ENCODE data around the gene HSPB2.
A peak's percentile ranks its signal among the peaks of the same experiment; 100 is the strongest.
"Not testable (repeated sequence)": the region's sequence is repeated elsewhere in the genome, so short reads cannot be mapped to it uniquely, and the experiment has no call there.

HSPB2 gene

DNA sequence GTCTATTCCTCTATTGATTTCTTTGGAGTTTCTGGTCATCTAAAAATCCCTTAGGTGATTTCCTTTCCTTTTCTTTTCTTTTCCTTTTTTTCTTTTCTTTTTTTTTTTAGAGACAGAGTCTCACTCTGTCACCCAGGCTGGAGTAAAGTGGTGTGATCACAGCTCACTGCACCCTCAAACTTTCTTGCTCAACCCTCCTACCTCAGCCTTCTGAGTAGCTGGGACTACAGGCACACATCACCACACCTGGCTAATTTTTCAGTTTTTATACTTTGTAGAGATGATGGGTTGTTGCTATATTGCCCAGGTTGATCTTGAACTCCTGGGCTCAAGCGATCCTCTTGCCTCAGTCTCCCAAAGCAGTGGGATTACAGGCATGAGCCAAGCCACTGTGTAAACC lies 4.2 kb downstream of the HSPB2 start:
- no peak for DNase-seq

DNA sequence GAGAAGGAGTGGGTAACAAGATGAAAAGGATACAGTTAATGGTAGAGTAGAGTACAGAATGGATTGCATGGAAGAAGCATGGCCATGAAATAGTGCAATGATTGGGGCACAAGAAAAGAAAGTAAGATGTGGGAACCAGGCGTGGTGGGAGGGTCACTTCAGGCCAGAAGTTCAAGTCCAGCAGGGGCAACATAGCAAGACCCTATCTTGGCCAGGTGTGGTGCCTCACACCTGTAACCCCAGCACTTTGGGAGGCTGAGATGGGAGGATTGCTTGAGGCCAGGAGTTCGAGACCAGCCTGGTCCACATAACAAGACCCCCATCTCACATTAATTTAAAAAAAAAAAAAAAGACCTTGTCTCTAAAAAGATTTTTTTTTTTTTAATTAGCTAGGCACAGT lies 4.8 kb downstream of the HSPB2 start:
- DNase-seq: no peak

DNA sequence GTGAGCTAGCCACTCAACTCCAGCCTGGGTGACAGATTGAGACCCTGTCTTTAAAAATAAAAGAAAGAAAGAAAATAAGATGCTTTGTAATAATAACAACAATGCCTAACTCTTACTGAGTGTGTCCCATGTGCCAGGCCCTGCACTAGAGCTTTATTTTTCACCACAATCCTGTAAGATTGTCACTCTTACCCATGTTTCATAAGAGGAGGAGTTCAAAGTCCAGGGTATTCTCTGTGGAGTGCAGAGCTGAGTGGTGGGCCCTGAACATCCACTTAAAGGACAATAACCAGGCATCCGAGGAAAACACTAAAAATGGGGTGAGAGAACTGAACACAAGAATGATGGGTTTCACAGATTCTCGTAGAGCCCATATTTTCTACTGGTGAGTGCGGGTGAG lies 5.3 kb downstream of the HSPB2 start:
- no peak for DNase-seq

DNA sequence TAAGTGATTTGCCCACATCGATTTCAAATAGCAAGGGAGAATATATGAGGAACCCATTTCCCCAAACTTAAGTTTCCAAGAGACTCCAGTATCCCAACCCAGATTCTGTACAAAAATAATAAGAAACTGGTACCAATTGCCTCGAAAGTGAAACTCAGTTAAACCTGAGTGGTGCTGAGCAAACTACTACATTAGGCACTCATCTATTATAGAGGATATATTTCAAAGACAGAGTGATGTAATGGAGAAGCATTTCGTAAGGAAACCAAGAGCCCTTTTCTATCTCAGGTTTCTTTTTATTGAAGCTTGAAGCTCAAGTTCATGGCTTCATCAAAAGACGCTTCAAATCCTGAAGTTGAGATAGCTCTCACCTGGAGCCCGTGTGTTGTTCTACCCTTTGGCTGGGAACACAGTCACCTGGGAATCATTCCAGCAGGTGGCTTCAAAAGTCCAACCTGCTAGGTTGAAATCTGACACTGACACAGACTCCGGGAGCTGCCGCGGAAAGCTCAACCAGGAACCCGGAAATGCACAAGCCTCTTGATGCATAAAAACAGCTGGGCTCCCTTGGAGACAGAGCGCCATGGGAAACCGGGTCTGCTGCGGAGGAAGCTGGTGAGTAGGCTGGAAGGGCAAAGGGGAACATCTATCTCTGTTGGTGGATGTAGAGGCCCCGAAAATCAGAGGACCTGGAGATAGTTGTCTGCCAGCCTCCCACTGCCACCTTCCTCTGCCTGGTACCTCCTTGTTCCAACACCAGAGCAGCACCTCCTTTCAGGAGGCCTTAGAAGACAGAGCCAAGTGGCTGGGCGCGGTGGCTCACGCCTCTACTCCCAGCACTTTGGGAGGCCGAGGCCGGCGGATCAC lies 6.1 kb downstream of the HSPB2 start, which contains the start of gene C11orf52:
Gene C11orf52, plus strand, starts transcription at position 524 of the 867 bp plus-strand sequence. Its CDS starts 60 bp downstream, at position 584.
- DNase-seq: no peak

DNA sequence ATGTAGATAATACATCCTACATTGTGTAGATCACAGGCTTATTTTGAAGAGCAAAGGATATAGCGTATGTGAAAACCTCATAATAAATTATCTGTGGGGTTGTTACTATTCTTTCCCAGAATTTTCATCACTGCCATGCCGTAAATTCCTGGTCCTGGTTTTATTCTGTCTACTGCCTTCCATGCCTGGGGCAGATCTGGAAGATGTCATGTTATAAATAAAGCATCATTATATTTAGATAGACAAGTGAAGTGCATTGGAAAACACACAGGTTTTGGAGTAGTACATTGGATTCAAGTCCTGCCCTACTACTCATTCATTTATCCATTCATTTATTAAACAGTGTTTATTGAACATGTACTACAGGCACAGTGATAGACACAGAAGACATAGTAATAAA lies 8.4 kb downstream of the HSPB2 start:
- no peak for DNase-seq

DNA sequence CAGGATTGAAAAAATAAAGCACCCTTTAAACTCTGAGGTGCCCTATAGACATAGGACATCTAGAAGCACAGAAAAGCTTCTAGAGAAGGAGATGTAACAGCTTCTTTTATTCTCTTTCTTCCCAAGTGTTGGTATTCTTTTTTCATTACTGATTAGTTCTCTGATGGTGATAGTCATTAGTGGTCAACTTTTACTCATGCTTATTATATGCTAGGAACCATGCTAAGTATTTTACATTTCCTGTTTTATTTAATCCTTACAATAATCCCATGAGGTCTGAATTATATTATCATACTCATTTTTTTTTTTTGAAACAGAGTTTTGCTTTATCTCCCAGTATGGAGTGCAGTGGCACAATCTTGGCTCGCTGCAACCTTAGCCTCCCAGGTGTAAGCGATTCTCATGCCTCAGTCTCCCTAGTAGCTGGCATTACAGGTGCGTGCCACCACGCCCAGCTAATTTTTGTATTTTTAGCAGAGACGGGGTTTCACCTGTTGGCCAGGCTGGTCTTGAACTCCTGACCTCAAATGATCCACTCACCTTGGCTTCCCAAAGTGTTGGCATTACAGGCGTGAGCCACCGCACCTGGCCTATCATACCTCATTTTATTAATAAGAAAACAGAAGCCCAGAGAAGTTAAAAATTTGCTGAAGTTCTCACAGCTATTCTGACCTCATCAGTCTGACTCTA lies 9.2 kb downstream of the HSPB2 start:
- DNase-seq: no peak

DNA sequence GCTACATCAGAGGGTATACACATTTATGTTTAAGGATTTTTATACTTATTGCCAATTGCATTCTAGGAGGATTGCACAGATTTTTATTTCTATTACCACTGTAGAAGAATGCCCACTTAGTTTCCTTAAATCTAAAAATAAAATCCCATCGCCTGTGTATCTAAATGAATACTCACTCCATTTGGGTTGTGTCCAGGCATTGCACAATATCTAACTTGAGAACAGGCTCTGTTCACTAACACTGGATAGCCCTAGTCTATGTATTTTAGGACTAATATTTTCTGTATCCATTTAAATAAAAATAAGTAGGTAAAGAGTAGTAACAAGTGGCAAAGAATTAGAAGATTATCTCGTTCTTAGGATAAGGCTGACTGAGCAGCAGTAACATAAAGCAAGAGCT lies 10.3 kb downstream of the HSPB2 start:
- no peak for DNase-seq

DNA sequence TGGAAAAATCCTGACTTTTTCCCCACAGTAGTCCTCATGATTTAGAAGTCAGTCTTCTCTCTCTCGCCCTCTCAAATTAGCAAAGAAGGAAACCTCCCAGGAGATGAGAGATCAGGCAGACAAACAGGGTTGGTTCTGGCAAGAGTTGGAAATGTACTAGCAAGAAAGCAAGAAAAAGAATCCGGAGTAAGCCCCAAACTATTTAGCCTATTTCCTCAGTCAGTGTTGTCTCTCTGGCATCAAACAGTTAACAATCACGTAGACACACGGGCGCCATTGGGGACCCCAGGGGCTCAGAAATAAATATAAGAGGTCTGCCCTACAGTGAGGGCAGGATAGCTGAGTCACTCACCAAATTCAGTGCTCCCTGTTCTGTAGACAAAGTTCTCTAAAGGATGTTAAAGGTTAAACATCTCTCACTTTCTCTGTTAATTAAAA lies 10.8 kb downstream of the HSPB2 start:
- no peak for DNase-seq

DNA sequence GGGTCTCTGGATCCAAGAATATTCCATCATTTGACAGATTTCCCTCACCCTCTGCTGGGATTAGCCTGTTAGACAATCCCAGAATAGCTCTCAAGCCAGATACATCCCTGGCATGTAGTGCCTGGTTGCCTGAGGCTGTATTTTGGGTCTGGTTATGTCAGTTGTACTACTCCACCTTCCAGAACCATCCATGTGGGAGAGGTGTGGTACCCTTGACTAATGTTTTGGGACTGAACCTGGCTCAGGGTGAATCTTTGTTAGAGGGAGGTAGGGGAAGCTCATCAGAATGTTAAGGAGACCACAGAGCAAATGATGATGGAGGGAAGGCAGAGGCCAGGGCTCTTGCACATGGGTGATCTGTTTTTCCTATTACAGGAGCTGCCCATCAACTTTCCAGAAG lies 11.4 kb downstream of the HSPB2 start:
- DNase-seq: no peak

DNA sequence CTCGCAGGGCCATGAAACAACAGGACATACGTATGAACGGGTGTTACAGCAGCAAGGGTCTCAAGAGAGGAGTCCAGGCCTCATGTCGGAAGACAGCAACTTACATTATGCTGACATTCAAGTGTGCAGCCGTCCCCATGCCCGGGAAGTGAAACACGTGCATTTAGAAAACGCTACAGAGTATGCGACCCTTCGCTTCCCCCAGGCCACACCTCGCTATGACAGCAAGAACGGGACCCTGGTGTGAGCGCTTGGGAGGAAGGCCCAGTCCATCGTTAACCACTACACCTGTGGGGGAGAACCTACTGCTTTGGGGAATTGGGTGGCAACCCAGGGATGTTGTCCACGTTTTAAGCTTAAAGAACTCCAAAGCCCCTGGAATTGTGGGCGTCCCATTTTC lies 13.4 kb downstream of the HSPB2 start:
- DNase-seq: no peak

DNA sequence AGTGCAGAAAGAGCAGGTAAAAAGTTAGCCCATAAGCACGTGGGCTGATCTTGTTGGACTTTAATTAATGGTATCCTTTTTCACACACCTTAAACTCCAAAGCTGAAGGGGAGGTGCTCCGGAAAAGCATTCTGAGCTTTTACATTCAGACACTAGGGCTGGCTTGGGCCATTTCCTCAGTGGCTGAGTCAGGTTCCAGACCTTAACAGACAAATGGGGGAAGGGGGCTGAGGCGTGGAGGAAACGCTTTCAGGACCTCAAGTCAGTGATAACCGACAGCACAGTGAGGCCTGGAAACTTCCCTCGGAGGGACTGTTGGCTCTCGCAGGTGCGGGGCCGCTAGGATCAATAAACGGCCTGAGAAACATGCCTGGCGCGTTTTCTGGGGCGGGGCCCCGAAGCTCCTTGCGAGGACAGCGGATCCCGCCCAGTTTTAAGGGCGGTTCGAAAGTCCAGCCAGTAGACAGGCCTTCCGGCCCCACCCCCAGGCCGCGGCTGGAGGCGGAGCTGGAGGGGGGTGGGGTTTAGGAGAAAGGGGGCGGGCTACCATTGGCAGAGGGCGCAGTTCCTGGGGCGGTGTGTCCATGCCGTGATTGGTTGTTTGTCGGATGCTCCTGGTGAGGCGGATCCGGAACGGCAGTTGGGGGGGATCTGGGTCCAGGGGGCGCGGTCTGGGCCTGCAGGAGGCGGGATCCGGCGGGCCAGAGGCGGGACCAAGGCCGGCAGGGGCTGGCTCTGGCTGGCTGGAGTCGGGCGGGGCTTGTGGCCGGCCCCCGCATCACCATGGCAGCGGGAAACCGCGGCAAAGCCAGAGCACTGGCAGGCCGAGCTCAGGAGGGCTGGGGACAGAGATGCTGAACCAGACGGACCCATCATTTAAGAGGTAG lies 14.2 kb downstream of the HSPB2 start:
- peak; percentile 95 for DNase-seq

DNA sequence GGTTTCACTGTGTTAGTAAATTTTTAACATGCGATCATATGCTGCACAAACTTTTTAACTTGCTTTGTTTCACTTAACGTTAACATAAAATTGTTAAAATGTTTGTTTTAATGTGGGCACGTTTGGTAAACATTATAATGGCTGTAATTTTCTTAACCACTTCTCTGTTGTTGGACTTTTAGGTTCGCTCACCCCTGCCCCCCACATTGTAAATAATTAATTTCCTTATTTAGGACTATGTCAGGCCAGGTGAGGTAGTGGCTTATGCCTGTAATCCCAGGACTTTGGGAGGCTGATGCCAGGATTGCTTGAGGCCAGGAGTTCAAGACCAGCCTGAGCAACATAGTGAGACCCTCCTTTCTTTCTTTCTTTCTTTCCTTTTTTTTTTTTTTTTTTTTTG lies 17.9 kb downstream of the HSPB2 start:
- no peak for DNase-seq

DNA sequence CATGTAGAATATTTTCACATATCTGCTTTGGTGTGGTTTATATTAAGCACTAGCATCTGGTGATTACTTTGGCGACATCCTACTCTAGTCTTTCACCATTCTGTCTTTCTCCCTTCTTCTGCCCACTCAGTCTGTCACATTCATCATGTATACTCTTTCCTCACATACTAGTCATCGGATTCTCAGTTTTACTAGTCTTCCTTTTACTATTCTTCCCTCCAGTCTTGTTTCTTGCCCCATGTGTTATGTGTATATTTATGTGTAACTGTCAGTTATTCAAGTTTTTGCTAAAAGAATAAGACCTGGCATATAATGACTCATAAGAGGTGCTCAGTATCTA lies 20.0 kb downstream of the HSPB2 start:
- no peak for DNase-seq

DNA sequence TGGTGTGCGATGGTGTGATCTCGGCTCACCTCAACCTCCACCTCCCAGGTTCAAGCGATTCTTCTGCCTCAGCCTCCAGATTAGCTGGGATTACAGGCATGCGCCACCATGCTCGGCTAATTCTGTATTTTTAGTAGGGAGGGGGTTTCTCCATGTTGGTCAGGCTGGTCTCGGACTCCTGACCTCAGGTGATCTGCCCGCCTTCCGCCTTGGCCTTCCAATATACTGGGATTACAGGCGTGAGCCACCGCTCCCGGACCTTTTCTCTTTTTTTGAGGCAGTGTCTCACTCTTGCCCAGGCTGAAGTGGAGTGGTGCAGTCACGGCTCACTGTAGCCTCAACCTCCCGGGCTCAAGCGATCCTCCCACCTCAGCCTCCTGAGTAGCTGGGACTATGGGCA lies 20.6 kb downstream of the HSPB2 start:
- not testable (repeated sequence) for DNase-seq

DNA sequence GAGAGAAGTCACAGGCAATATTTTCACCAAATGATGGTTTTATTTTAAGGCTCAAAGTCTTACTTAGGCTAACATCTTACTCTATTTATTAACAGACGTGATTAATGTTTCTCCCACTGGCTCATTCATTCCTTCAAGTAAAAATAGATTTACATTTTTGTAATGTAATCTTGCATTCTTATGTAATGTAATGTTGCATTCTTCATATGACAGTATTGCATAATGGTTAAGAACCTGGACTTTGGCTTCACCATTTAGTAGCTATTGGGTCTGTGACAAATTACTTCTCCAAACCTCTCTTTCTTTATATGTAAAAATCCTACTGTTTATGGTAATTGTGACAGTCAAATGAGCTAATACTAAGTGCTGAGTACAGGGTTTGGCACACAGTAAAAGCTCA lies 21.3 kb downstream of the HSPB2 start:
- no peak for DNase-seq

DNA sequence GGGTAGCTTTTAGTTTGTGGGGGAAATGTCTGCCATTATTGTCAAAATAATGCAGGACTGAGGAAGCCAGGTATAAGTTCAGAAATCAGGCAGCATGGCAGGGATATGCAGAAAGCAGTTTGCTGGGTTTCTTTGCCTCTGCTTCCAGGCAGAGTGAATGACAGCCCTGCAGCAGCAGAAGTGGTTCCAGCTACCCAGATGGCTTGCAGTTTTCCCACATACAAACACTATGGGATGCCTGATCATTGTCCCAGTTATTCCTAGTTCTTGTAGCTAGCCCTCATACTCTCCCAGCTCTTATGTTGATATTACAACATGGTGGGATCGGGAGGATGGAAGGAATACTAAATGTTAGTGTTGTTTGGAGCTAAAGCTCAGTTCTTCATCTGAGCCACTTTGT lies 21.8 kb downstream of the HSPB2 start:
- no peak for DNase-seq

DNA sequence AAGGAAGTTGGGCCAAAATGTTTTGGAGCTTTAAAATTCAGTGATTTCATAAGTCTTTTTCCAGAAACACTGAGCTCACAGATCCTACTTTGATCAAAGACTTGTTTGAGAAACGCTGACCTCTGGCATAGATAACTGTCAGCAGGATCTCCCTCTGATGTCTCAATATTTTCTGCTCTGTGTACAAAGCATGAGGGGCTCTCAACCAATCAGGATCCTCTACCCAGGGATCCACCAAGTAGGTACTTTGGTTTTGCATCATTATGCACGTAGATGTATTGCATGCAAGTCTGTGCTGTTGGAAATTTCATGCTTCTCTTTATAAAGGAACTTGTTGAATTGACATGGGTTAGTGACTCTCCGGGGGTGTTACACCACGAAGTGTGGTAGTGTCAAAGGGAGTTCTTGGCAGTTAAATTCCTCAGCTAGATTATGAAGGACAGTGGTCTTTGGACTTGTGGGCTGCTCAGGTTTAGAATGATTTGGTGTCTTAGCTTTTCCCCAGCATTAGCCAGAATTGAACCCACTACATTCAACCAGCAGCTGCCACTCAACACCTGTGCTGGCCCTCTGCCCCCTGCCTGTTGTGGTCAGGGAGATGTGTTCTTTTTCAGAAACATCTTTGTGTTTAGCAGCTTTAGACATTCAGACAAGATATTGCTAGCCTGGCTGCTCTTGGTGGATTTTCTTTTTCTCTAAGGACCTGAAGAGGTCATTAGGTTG lies 22.9 kb downstream of the HSPB2 start:
- DNase-seq: no peak

DNA sequence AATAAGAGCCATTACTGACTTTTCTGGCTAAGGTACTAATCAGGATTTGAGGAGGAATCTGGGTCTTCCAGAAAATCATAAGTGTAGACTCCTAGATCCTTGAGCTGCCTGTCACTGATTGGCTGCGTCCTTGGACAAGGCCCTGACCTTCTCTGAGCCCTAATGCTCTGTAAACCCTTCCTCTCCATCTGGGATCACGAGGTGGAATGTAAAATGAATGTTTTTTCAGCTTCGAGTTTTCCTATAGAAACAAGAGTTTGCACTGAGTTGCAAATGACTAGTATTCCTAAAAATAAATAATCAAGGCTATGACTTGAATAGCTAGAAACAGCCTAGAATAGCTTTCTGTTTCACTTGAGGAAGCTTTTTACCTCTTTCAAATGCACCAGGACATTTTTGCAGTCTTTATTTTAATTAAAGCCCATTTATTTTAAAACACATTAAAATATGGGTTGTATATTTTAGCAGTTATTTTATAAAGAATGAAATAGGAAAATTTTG lies 23.6 kb downstream of the HSPB2 start:
- no peak for DNase-seq

DNA sequence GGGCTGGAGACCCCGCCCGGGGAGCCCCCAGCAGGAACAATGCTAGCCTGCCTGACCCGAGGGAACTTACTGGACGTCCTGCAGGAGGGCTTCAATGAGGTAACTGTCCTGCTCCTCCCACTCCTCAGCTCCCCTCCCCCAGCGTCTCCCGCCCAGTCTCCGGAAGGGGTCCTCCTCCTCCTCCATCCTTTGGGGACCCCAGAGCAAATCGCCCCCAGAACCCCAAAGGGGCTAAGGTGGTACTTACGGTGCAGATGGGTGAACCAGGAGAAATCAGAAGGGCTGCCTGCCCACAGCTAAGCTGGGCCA lies 24.9 kb downstream of the HSPB2 start:
- DNase-seq: no peak

DNA sequence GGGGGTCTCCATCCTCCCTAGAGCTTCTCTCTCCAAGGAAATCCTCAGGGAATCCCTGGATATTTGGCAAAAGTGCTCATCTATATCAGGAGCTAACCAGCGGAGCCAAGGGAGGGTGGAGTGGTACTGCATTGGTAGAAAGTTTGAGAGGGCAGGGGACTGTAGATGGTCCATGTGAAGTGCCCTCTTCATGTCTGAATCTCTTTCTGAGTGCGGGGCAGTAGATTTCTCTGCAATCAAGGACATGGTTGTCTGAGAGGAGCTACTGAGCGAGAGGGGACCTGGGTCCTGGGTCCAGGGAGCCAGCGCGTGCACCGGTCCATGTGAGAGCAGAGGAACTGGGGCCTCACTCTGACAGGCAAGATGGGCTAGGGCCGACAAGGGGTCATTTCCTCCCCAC lies 25.3 kb downstream of the HSPB2 start:
- DNase-seq: no peak

DNA sequence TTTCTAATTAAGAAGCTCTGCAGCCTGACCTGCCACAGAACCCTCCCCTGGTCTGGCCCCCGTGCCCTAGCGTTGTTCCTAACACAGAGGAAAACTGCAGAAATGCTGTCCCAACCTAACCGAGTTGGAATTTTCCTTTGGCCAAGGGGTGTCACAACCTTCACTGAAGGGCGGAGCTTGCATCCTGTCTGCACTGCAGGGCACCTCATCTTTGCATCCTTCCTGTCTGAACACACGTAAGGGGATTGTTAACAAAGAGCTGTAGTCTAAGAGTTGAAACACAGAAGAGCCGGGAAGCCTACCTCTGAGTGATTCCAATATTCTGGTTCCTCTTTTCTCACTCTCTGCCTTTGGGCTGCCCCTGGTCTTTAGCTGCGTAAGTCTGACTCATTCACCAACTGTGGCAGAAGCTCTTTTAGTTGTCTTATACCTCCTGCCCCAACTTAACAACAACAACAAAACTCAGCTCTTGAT lies 26.2 kb downstream of the HSPB2 start:
- DNase-seq: peak; percentile 52 to 66

DNA sequence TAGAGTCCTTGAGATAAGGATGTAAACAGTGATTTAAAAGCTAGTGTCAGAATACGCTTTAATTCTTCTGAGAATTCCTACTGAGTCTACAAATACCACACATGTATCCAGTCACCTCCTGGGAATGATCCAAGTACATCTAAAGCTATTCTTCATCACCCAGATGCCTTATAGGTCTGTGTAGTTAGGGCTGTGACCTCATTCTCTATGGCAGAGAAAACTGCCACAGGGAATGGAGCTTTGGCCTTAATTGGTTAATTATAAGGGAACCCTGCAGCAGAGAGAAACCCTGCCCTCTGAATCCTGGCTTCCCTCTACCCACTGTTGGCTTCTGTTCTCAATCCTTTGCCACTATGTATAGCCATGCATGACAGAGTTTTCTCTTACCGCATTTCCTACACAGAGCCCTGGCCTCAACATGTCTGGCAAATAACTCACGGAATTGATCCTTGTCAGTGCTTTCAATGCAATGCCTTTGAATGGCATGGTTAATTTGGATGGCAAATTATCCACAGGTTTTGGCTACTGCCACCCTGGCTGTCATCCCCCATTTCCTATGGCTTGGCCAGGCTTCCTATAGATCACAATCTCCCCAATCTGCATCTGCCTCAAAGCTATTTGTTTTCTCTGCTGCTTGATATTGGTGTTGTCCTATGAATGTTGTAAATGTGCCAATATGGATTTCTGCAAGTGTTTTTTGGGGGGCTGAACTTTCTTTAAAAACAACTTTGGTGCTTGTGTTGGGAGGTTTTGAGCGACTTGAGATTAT lies 27.5 kb downstream of the HSPB2 start:
- DNase-seq: no peak
